Right cardiac atrium (tissue), 5 donors: ENCODE measurements around the gene SHISAL2A. TPM values are rescaled to one million over a fixed set of nuclear protein-coding genes. Genes with fewer than 3 reads are reported as not detected.

Experiments used
- ATAC-seq, 2 donors: fragments of 200-7000 bp; cut with Tn5 transposase; one replicate each; pipeline versions ENCODE4 v1.8.0 to v1.9.1; 2020; ENCODE audit warnings: moderate library complexity in 2 of 2, mild to moderate bottlenecking in 1 of 2
- DNase-seq, 3 donors: peaks; one replicate each; pipeline ENCODE4 v3.0.0-alpha.2; 2020
- H3K27ac ChIP-seq: one replicate; pipeline ENCODE4 v1.5.1; 2013; ENCODE audit warnings: mild to moderate bottlenecking, low read length, control low read depth, moderate library complexity
- H3K27me3 ChIP-seq: one replicate; pipeline ENCODE4 v1.6.1; 2013; ENCODE audit not compliant: control insufficient read depth, insufficient read depth
- H3K4me1 ChIP-seq: one replicate; pipeline ENCODE4 v1.6.1; 2013; ENCODE audit warnings: low read length; ENCODE audit not compliant: control insufficient read depth, insufficient read depth
- H3K4me3 ChIP-seq: one replicate; pipeline ENCODE4 v1.5.1; 2013; ENCODE audit warnings: low read length, control low read depth
- H3K9me3 ChIP-seq: one replicate; pipeline ENCODE4 v1.6.1; 2013; ENCODE audit warnings: low read length; ENCODE audit not compliant: control insufficient read depth
- WGBS: extraction: QIAGEN DNeasy Blood & Tissue Kit; methylation state at CpG from one replicate; pipeline ENCODE4 v1.1.7; 2013; 5-methylcytosine and 5-hydroxymethylcytosine counted together
- intact Hi-C, 4 donors: fragments of 100-400 bp; cut with DNase I; formaldehyde crosslinking; loops; one replicate each; pipeline versions ENCODE4 v1.11.0 to v1.14.0; 2022 to 2023
- polyA plus RNA-seq: library from polyadenylated mRNA; stranded (reverse); fragments of 200-250 nt; gene quantifications from one replicate; pipeline ENCODE4 v1.2.3, GENCODE V29; 2013
- total RNA-seq, 4 donors: library from RNA; stranded (reverse); fragmentation: NEBNext Ultra II Directional; extraction: Animal tissue kit (Norgen Biotek cat#: 25700); gene quantifications; one replicate each; pipeline ENCODE4 v1.2.1, GENCODE V29; 2021
- donor health status: healthy with polysubstance abuse.
- donor health status: DM: no; HTN: yes; CAD: no.
- donor health status: DM: no; HTN: no; CAD: no.
- donor health status: DM: no; HTN: yes; CAD: no; lungs with severe emphysema.
- donor health status: DM: yes; HTN: yes; CAD: no.

Gene SHISAL2A
- total and polyA plus RNA-seq, 5 donors, result not detected

DNA sequence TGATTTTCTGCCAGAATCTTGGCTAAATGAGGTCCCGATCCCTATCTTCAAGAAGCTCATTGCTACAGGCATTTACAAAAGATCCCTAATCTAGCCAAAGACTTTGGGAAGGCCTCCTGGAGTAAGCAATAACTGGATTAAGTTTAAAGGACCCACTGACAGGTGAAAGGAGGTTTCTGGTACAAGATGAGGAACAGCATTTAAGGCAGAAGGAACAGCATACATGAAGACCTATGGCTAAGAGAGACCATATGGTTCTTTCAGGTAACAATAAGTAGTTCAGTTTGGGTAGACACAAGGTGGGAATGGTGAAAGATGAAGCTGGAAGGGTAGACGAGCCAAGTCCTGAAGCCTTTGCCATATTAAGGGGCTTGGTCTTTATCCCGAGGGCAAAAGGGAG lies 27.8 kb downstream of the SHISAL2A start:
- DNase-seq (no peak), ATAC-seq (no peak)
- WGBS, result 64% methylated on average over 3 of the region's 3 CpGs
- no peak overlapping the region for H3K27ac ChIP-seq
- no peak overlapping the region for H3K4me3 ChIP-seq
- no peaks in the 10 kb centered on the region for H3K27me3 ChIP-seq
- peaks cover 3% of the 10 kb centered on the region for H3K4me1 ChIP-seq
- H3K9me3 ChIP-seq, result no peaks in the 10 kb centered on the region
- intact Hi-C loops, result no loop called here

DNA sequence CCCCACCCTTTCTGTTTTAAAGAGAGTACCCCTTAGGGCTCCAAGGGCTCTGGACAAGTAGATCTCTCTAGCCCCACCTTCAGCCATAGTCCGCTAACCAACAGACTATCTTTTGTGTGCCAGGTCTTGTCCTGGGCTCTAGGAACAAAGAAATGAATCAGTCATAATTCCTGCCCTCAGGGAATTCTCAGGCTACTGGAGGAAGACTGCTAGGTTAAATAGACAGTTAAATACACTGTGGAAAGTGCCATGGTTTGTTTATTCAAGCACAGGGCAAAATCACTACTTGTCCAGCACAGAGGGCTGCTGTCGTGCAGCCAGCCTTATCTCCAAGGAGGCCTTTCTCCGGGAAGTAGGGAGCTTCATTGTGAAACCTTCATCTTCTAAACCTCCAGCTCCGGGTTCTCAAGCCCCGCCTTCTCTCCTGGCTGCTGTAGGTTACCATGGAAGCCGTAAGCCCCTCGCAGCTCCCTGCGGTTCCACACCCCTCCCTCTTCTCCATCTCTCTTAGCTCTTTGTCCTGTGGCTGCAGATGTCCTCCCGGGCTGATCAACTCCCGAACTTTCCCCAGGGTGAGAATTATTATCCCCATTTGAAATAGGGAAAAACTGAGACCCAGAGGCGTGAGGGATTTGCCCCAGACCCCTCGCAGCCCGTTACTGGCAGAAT lies 29.8 kb downstream of the SHISAL2A start:
- no peak overlapping the region for H3K27ac ChIP-seq
- H3K4me3 ChIP-seq, result no peak overlapping the region
- DNase-seq (no peak), ATAC-seq (no peak)
- no peaks in the 10 kb centered on the region for H3K27me3 ChIP-seq
- no peaks in the 10 kb centered on the region for H3K9me3 ChIP-seq
- 32% methylated on average over 13 of the region's 13 CpGs for WGBS
- intact Hi-C loops, result no loop called here
- peaks cover 3% of the 10 kb centered on the region for H3K4me1 ChIP-seq

DNA sequence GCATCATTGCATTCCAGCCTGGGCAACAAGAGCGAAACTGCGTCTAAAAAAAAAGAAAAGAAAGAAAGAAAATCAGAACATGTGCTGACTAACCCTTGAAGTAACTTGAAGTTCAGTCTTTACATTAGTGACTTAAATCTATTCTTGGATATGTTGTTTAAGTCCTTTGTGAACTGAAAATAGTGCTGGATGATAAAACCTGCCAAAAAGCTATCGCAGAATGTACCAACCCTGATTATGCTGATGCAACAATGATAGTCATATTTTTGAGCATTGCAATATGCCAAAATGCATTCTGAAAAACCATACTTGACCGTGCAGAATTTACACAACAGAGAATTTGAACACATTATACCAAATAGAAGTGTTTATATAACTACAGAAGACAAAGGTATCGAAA lies 30.7 kb downstream of the SHISAL2A start:
- 88% methylated on average over 5 of the region's 5 CpGs for WGBS
- ATAC-seq (no peak), DNase-seq (no peak)
- intact Hi-C loops, result no loop called here
- Histone ChIP-seq H3K27me3 (no peaks in the 10 kb centered on the region), H3K4me3 (no peak overlapping the region), H3K9me3 (no peaks in the 10 kb centered on the region), H3K27ac (no peak overlapping the region), H3K4me1 (peaks cover 3% of the 10 kb centered on the region)

DNA sequence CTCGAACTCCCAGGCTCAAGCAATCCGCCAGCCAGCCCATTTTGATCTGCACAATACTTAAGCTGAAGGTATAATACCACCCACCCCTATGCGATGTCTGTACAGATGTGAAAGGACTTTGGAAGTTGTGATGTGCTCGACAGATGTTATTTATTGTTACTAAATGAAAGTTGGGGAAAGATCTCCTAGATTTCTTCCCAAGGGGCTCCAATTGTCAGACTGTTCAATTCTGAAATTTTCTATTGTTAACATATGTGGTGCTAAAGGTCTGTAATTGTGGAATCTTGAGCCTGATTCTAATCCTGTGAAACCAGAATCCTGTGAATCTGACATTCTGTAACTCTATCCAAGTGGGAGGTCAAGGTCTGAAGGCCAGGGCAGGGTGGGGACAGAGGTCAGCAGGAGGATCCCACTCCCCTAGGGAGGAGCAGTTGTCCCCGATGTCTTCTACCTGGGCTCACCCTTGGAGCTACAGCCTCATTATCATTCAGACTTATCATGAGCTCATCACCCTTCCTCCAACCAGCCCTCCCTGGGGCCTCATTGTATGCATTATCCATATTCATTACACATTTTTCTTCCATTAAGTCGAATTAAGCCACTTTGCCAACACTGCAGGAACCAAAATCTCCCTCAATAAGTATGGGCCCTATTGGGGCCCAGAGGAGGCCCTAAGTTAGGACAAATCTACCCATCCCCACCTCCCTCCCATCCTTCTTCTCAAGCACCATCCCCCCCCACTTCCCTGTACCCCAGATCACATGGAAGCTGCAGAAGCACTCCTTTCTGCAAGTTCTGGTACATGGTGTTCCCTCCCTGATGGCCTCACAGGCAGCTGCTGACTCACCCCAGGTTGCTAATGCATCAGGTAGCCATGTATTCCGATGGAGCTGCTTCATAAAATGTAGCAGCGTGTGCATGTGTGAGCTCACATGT lies 32.3 kb downstream of the SHISAL2A start:
- ATAC-seq, result no peak
- Histone ChIP-seq H3K4me3 (no peak overlapping the region), H3K9me3 (no peaks in the 10 kb centered on the region), H3K27ac (no peak overlapping the region), H3K27me3 (no peaks in the 10 kb centered on the region), H3K4me1 (no peaks in the 10 kb centered on the region)
- no peak for DNase-seq
- WGBS, result 85% methylated on average over 8 of the region's 8 CpGs
- intact Hi-C loops, result no loop called here

- WGBS, result 81% methylated on average over 5 of the region's 5 CpGs
- DNase-seq, result no peak
- Histone ChIP-seq H3K27me3 (no peaks in the 10 kb centered on the region), H3K4me3 (no peak overlapping the region), H3K27ac (no peak overlapping the region), H3K4me1 (no peaks in the 10 kb centered on the region), H3K9me3 (no peaks in the 10 kb centered on the region)
- intact Hi-C loops, result no loop called here
- ATAC-seq, result no peak
These were observed 34.3 kb downstream of the SHISAL2A start for GRCh38 chr1:52667290-52667689.

- 84% methylated on average over 3 of the region's 3 CpGs for WGBS
- no peak for ATAC-seq
These were observed 35.0 kb downstream of the SHISAL2A start for GRCh38 chr1:52667984-52668383.

GRCh38 chr1:52668711-52669110 lies 35.7 kb downstream of the SHISAL2A start:
- intact Hi-C loops, result no loop called here
- Histone ChIP-seq H3K9me3 (no peaks in the 10 kb centered on the region), H3K27ac (no peak overlapping the region), H3K4me3 (no peak overlapping the region), H3K4me1 (no peaks in the 10 kb centered on the region), H3K27me3 (no peaks in the 10 kb centered on the region)
- ATAC-seq, result no peak
- DNase-seq, result no peak
- 96% methylated on average over 2 of the region's 2 CpGs for WGBS

More at GRCh38 chr1:52667984-52668383, 35.0 kb downstream of the SHISAL2A start:
- no peak overlapping the region for H3K27ac ChIP-seq
- H3K4me3 ChIP-seq, result no peak overlapping the region
- intact Hi-C loops, result no loop called here
- no peak for DNase-seq
- no peaks in the 10 kb centered on the region for H3K27me3 ChIP-seq
- no peaks in the 10 kb centered on the region for H3K4me1 ChIP-seq
- H3K9me3 ChIP-seq, result no peaks in the 10 kb centered on the region

DNA sequence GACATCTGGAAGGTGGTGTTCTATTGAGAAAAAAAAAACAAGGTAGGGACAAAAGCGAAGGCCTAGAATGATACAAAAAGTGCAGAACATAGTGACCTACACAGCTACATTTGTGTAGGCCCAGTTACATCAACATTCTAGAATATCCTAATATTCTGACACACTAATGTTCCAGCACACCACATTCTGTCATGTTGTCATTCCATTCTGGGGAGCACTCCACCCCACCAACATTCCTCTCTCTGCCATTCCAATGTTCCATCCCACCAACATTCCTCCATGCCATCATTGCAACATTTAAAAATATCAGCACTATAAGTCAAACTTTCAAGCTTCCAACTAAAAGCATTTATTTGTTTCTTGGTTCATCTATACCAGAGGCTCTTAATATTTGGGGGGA lies 36.7 kb downstream of the SHISAL2A start:
- Histone ChIP-seq H3K27me3 (no peaks in the 10 kb centered on the region), H3K4me1 (no peaks in the 10 kb centered on the region), H3K4me3 (no peak overlapping the region), H3K27ac (no peak overlapping the region), H3K9me3 (no peaks in the 10 kb centered on the region)
- 97% methylated on average over 1 of the region's 1 CpG for WGBS
- DNase-seq (no peak), ATAC-seq (no peak)
- intact Hi-C loops, result no loop called here

DNA sequence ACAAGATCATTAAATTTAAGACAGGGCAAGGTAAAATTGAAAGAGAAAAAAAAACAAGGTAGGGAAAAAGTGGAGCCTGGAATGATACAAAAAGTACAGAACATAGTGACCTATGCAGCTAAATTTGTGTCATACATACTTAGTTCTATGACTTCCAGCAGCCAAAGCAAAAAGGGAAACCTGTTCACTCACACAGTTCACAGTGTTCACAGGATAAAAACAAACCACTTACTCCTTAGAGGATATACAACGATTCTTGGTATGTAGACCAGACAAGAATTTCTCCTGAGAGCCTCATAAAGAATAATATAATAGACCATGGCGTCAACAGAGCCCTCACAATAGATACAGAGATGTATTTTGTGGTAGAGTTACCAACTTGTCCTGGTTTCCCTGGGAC lies 37.6 kb downstream of the SHISAL2A start:
- Histone ChIP-seq H3K4me3 (no peak overlapping the region), H3K9me3 (no peaks in the 10 kb centered on the region), H3K27me3 (no peaks in the 10 kb centered on the region), H3K4me1 (no peaks in the 10 kb centered on the region), H3K27ac (no peak overlapping the region)
- DNase-seq (no peak), ATAC-seq (no peak)
- intact Hi-C loops, result no loop called here
- WGBS, result 69% methylated on average over 2 of the region's 2 CpGs

DNA sequence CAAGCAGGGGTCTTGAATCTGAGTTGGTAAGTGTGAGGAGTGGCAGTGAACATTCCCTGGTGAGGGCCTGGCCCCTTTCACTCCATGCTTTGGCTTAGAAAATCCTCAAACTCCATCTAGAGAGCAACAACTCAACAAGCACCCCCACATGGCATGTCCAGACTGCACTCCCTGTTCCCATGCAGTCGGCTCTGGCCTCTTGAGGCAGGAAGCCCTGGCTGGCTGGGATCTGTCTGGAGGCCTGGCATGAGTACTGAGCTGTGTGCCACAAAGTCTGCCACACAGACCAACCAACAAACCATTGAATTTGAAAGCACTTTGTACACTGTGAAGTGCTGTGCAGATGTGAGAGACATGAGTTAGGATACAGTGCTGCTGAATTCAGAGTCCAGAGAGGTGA lies 40.0 kb downstream of the SHISAL2A start:
- Histone ChIP-seq H3K4me3 (no peak overlapping the region), H3K9me3 (no peaks in the 10 kb centered on the region), H3K27me3 (no peaks in the 10 kb centered on the region), H3K27ac (no peak overlapping the region), H3K4me1 (peaks cover 6% of the 10 kb centered on the region)
- no peak for DNase-seq
- no peak for ATAC-seq
- intact Hi-C loops, result no loop called here
- WGBS, result 24% methylated on average over 1 of the region's 1 CpG

- Histone ChIP-seq H3K9me3 (no peaks in the 10 kb centered on the region), H3K27me3 (no peaks in the 10 kb centered on the region), H3K4me3 (no peak overlapping the region), H3K4me1 (peaks cover 6% of the 10 kb centered on the region), H3K27ac (no peak overlapping the region)
- ATAC-seq (no peak), DNase-seq (no peak)
- intact Hi-C loops, result no loop called here
- 86% methylated on average over 4 of the region's 4 CpGs for WGBS
These were observed 40.5 kb downstream of the SHISAL2A start for GRCh38 chr1:52673513-52673912.
